HG03520 (cell line): Measurements from ENCODE around the gene PLPP3.

Experiments used
- ATAC-seq: cut with Tn5 transposase; IDR thresholded peaks from one replicate; pipeline ENCODE4 v1.9.1; 2021; ENCODE audit warnings: mild to moderate bottlenecking, moderate library complexity; ENCODE audit not compliant: unreplicated experiment

The PLPP3 gene

DNA sequence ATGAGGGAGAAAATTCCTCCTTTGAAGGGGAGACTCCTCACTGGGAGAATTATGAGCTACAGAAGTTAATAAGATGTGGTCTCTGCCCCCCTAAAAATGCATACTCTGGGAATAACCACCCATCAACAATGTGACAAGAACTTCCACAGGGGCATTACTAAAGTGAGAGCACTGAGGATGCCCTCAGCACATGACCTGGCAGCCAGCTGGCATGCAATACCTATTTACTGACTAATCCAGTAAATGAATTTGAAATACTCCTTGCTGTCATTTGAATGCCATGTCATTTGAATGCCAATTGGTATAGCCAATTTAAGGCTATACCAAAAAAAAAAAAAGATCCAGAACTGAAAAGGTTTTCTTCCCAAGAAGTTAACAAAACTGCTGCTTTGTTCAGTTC, 30.8 kb downstream of the PLPP3 start:
- no peak for ATAC-seq

DNA sequence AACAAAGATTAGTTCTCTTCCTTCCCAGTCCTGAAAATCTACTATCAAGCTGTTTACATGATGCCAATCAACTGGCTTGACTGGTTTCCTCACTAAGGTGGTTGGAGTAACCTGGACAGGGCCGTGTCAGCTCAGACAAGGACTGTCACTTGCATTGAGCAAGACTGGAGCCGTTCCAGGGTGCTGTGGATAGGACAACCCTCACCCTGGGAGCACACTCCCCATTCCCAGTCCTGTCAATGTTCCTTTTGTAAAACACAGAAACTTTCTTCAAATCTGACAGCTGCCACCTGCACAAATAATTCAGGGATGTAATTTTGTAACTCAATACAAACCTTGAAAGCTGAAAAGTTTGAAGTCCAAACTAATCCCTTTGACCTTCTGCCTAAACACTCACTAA, 31.4 kb downstream of the PLPP3 start:
- no peak for ATAC-seq

DNA sequence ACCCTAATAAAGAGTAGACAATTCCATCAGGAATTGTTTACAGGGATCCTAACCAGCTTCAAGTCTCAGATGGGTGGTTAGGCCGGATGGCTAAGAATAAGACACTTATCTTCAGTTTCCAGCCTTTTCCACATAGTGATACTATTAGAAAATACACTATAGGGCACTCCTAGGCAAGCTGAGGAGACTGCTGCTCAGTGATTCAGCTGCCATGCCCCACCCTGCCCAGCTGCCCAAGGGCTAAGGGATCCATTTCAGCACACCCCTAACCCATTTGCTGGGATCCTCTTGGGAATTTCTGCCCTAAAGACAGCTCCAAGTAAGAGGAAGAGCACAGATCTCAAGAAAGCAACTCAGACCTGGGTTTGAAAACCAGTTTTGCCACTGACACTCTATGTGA, 31.9 kb downstream of the PLPP3 start:
- no peak for ATAC-seq

GRCh38 chr1:56545711-56546110, 33.7 kb downstream of the PLPP3 start:
- no peak for ATAC-seq

GRCh38 chr1:56543783-56544612, 35.4 kb downstream of the PLPP3 start:
- ATAC-seq, result no peak

DNA sequence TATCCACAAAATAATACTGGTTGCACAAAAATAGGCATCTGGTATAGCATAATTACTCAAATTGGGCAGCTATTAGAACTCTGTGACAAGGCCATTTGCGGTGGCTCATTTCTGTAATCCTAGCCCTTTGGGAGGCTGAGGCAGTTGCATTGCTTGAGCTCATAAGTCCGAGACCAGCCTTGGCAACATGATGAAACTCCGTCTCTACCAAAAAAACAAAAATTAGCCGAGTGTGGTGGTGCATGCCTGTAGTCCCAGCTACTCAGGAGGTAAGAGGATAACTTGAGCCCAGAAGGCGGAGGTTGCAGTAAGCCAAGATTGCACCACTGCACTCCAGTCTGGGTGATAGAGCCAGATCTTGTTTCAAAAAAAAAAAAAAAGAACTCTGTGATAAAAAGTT, 36.7 kb downstream of the PLPP3 start:
- ATAC-seq, result no peak

GRCh38 chr1:56541408-56541807, 38.0 kb downstream of the PLPP3 start:
- ATAC-seq, result no peak

DNA sequence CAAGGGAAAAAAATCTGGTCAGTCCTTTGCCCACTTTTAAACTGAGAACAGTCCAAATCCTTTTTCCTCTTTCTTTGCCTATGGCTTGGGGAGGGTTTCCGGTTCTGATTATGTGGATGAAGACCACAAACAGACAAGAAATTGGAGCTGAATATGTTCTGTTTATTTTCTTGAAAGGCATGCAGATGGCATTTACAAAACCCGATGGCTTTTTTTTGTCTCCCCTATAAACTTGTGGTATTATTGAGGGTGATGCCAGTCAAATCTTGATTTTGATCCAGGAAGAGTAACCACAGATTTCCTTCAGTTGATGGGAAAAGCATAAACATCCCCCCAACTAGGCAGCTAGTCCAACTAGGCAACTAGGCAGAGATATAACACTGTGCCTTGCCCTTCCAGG, 38.9 kb downstream of the PLPP3 start:
- no peak for ATAC-seq

DNA sequence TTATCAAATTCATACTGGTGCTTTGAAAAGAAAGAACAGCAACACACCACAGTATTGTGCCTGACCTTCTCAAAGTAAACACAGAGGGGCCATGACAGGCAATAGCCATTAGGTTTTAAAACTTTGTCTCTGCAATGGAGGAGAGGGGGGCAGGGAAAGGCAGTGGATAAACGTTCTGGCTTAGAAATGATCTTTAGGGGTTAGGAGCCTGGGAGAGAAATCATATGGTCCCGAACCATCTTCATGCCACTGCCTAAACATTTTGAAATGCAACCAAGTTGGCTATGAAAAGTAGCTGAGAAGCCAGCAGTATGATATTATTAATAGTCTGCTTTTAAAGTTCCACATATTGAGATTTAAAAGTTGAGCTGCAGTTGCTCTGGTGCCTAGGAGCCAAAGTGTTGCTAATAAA, 39.8 kb downstream of the PLPP3 start:
- no peak for ATAC-seq

- no peak for ATAC-seq
Measured at GRCh38 chr1:56538532-56538931, 40.8 kb downstream of the PLPP3 start.

DNA sequence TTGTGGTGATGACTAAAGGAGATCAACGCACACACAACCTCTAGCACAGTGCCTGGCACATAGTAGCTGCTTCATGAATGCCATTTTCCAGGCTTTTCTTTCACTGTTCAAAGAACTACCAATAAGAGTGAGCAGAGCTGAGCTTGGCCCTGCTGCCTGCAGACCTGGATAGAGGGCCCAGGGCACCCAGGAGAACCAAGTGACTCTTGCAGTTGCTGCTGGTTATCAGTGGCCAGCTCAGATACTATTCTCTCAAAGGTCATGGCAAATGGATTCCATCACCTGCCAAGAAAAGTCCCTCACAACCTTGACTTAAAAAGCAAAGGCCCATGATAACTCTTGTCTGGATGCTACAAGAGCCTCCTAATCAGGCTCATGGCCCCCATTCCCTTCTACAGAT, 41.7 kb downstream of the PLPP3 start:
- no peak for ATAC-seq

GRCh38 chr1:56535939-56536338, 43.4 kb downstream of the PLPP3 start:
- no peak for ATAC-seq

DNA sequence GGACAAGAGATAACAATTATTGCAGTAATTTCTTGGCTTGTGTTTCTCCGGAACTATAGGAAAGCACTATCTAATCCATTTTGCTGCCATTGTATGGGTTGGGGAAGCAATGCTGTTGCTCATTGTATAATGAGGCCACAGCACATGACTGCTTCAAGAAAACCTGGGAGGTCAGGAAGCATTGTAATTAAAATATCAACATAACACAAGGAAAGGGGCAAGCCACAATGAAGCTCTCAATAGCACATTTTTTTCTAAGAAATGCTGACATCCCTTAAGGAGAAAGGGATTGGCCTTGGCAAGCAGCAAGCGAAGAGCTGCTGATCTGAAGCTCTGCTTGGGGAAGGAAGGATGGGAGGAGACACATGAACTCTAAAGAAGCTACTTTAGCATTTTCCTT, 44.0 kb downstream of the PLPP3 start:
- no peak for ATAC-seq

- ATAC-seq, result no peak
Measured at GRCh38 chr1:56534130-56534651, 45.2 kb downstream of the PLPP3 start.

DNA sequence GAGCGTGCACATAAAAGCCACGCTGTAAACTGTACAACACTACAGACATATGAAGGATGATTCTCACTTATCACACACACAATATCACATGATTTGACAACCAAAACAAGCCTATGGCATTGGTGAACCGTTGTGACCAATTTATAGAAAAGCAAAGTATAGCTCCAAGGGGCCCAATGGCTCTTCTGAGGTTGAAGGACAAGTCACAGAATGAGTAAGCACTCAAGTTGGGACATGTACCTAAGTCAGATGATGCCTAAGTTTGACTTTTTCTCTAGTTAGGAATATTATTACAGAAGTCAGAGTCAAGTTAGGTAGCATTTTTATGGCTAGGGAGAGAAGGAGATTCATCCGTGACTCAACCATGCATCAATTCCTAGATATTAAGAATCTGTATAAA, 45.7 kb downstream of the PLPP3 start:
- peak; percentile 75 for ATAC-seq

- ATAC-seq, result peak; percentile 11
Measured at GRCh38 chr1:56533197-56533596, 46.2 kb downstream of the PLPP3 start.

GRCh38 chr1:56532350-56532683, 47.0 kb downstream of the PLPP3 start:
- ATAC-seq, result no peak

- no peak for ATAC-seq
Measured at GRCh38 chr1:56531624-56532349, 47.6 kb downstream of the PLPP3 start.

GRCh38 chr1:56529801-56530200, 49.6 kb downstream of the PLPP3 start:
- ATAC-seq, result no peak

DNA sequence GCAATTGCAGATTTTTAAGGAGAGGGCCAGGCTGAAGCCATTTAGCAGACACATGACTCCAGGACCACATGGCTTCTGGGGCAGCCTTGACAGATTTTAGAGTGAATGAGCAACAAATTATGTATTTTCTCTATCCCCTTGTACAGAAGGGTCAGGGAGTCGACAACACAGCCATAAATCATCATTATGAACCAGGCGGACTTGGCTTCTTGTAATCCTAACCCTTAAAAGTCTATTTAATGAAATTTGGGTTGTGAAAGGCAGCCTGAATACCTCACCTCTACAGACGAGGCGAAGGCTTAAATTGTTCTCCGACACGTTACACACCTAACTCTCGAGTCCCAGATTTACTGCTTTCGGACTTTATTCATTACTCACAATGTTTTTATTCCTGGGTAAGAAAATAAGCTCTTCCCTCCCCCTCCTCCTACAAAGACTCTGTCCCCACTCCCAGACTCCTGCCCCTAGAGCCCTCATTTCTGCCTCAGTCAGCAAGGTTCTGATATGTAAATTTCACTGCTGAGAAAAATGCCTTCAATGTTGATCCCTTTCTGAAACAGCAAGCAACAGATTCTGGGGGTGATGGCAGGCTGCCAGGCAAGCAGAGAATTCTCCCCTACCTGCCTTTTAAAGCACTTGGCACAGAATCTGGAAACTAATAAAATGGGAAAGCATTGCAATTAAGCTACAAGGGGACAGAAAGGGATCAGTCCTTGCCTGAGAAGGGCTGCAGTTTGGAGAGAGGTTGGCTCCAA, 51.6 kb downstream of the PLPP3 start:
- ATAC-seq, result no peak

DNA sequence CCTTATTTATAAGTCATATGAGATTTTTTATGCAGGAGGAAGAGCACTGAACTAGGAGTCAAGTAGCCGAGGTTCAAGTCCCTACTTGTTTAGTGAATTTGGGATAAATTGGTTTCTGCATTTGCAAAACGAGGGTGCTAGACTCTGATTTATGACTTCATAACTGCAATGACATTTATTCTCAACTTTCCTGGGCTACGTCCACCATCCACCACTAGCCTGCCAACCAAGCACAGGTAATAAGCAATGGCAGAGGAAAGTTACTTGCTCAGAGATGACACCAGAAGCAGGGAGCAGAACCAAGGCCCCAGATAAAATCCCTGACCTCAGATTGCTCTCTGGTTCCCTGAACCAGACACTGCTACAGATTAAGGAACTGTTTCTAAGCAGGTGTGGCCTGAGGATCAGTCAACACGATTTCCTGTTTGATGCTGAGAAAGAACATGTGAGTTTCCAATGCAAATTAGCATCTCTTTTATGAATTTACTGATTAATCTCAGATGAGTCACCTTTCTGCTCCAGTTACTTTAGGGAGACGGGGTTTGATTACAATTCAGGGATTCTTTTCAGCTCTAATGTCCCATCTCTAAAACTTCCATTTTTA, 52.7 kb downstream of the PLPP3 start:
- ATAC-seq, result peak; percentile 69
